GM12878 (cell line): ENCODE data around the gene TRIOBP. TPM values are rescaled to one million over a fixed set of nuclear protein-coding genes. Genes with fewer than 3 reads are reported as not detected.
A peak's percentile ranks its signal among the peaks of the same experiment; 100 is the strongest.

Experiments used
- ATAC-seq: fragments of 200-7000 bp; cut with Tn5 transposase; 3 replicates; pipeline ENCODE4 v1.9.1; 2020; ENCODE audit warnings: mild to moderate bottlenecking, moderate library complexity
- BruUV-seq: library from RNA; stranded (reverse); fragments of 400-500 nt; replicated peaks from 2 replicates; lab custom pipeline; 2021; lab: Mats Ljungman, UMichigan
- CTCF ChIA-PET: fragments of 300-600 bp; sonication (Branson Sonifier 250); formaldehyde crosslinking; extraction: SDS; loops from one replicate; lab custom pipeline; 2021; ENCODE audit warnings: inconsistent platforms; lab: Yijun Ruan, JAX
- POLR2A ChIA-PET: fragments of 350-600 bp; formaldehyde crosslinking; extraction: SDS; loops from one replicate; lab custom pipeline; 2021; ENCODE audit warnings: inconsistent platforms; lab: Charles Lee
- RAD21 ChIA-PET: fragments of 300-600 bp; sonication (Branson Sonifier 250); formaldehyde crosslinking; loops from one replicate; lab custom pipeline; 2023; ENCODE audit warnings: antibody characterized with exemption; ENCODE audit not compliant: unreplicated experiment; lab: Charles Lee
- SMC1A ChIA-PET: fragments of 300-600 bp; sonication (Branson Sonifier 250); formaldehyde crosslinking; loops from one replicate; lab custom pipeline; 2023; ENCODE audit not compliant: unreplicated experiment, uncharacterized antibody; lab: Charles Lee
- DNase-seq: peaks from one replicate; pipeline ENCODE4 v3.0.0-alpha.2; 2011; ENCODE audit warnings: low read depth, low spot score
- FAIRE-seq: peaks from 3 replicates; lab custom pipeline; 2011; peaks lifted over from hg19 to GRCh38; lab: Jason Lieb, UNC
- H2AFZ ChIP-seq: 2 replicates; pipeline ENCODE4 v1.6.0; 2011; ENCODE audit warnings: low read depth, low read length, control low read depth; ENCODE audit not compliant: control insufficient read depth
- H3K27ac ChIP-seq: 2 replicates; pipeline ENCODE4 v1.5.1; 2011; ENCODE audit warnings: control low read depth; ENCODE audit not compliant: control insufficient read depth, insufficient read depth
- H3K27me3 ChIP-seq, 2 experiments: replicated peaks in 1 of 2; 2 replicates each; pipeline versions ENCODE4 v1.6.0 to v1.6.1; 2011; ENCODE audit warnings: low read length in 1 of 2; ENCODE audit not compliant: control insufficient read depth in 2 of 2, insufficient read depth in 2 of 2
- H3K36me3 ChIP-seq, 2 experiments: 2 replicates each; pipeline ENCODE4 v1.5.1; 2011; ENCODE audit warnings: low read length in 1 of 2; ENCODE audit not compliant: control insufficient read depth in 2 of 2, insufficient read depth in 2 of 2
- H3K4me1 ChIP-seq: 2 replicates; pipeline ENCODE4 v1.6.1; 2011; ENCODE audit warnings: mild to moderate bottlenecking, low read length, moderate library complexity, mixed read lengths; ENCODE audit not compliant: control insufficient read depth, insufficient read depth
- H3K4me2 ChIP-seq: 2 replicates; pipeline ENCODE4 v1.6.0; 2011; ENCODE audit warnings: control low read depth; ENCODE audit not compliant: control insufficient read depth, insufficient read depth
- H3K4me3 ChIP-seq: fragments of 200-600 bp; sonication (generic); 2 replicates; pipeline ENCODE4 v1.5.1; 2016
- H3K79me2 ChIP-seq: 2 replicates; pipeline ENCODE4 v1.6.0; 2011; ENCODE audit warnings: low read length; ENCODE audit not compliant: control insufficient read depth, insufficient read depth
- H3K9ac ChIP-seq: 2 replicates; pipeline ENCODE4 v1.8.0; 2011; ENCODE audit warnings: low read length, control low read depth, mixed read lengths; ENCODE audit not compliant: control insufficient read depth, insufficient read depth
- H3K9me3 ChIP-seq: replicated peaks from 3 replicates; pipeline ENCODE4 v1.5.1; 2011; ENCODE audit warnings: mild to moderate bottlenecking, low read length; ENCODE audit not compliant: control insufficient read depth, insufficient read depth
- H4K20me1 ChIP-seq: 2 replicates; pipeline ENCODE4 v1.6.0; 2011; ENCODE audit not compliant: control insufficient read depth, insufficient read depth
- E4F1 ChIP-seq: fragments of 450-650 bp; IDR thresholded peaks from 2 replicates; pipeline ENCODE4 v1.6.1; 2018; ENCODE audit warnings: borderline replicate concordance, mild to moderate bottlenecking; ENCODE audit not compliant: partially characterized antibody
- NR2F1 ChIP-seq: fragments of 450-650 bp; conservative IDR thresholded peaks from 2 replicates; pipeline ENCODE4 v1.6.1; 2017; ENCODE audit warnings: mild to moderate bottlenecking
- RFX5 ChIP-seq: IDR thresholded peaks from 2 replicates; pipeline ENCODE4 v1.6.1; 2011; ENCODE audit warnings: low read depth, low read length, improper control_type of control experiment
- YBX1 ChIP-seq: fragments of 450-650 bp; IDR thresholded peaks from 2 replicates; pipeline ENCODE4 v1.6.1; 2016; ENCODE audit warnings: antibody characterized with exemption
- ZNF217 ChIP-seq: fragments of 450-650 bp; IDR thresholded peaks from 2 replicates; pipeline ENCODE4 v1.6.1; 2017; ENCODE audit warnings: antibody characterized with exemption, mild to moderate bottlenecking
- WGBS: methylation state at CpG from one replicate; pipeline ENCODE4 v1.1.6; 2016; ENCODE audit warnings: low lambda C conversion rate; ENCODE audit not compliant: insufficient replicate concordance, insufficient coverage; ENCODE audit errors: missing lambda C conversion rate; 5-methylcytosine and 5-hydroxymethylcytosine counted together
- in situ Hi-C: fragments of 300-500 bp; cut with MboI; formaldehyde crosslinking; loops from 9 replicates; pipeline ENCODE4 v1.14.3; 2018; ENCODE audit warnings: mixed read lengths
- intact Hi-C: fragments of 100-400 bp; cut with micrococcal nuclease; formaldehyde crosslinking; loops from one replicate; pipeline ENCODE4 v1.14.2; 2022; ENCODE audit not compliant: unreplicated experiment
- polyA plus RNA-seq, 11 experiments: library from polyadenylated mRNA; depleted of rRNA in 4 of 11; unstranded in 6 of 11; stranded (reverse) in 5 of 11; fragments of >200 nt; fragmentation: Nextera tagmentation in 4 of 11; fragmentation: Illumina TruSeq in 1 of 11; extraction: Ambion mirVana in 4 of 11; extraction: Trizol in 1 of 11; gene quantifications; 1 replicate in 1 of 11; 2 replicates in 10 of 11; pipeline versions ENCODE4 v1.2.1 to v1.2.3, GENCODE V29; 2011 to 2016; ENCODE audit warnings: inconsistent platforms in 2 of 11, missing spikeins in 2 of 11, low read depth in 1 of 11
- total RNA-seq, 4 experiments: library from RNA; depleted of rRNA in 3 of 4; stranded (reverse); fragments of >200 nt in 3 of 4; fragmentation: Illumina TruSeq in 1 of 4; extraction: Trizol in 1 of 4; gene quantifications; 2 replicates each; pipeline versions ENCODE4 v1.2.1 to v1.2.3, GENCODE V29; 2013 to 2021
- TF ChIP-seq, protein P1 (sequence below): fragments of 450-650 bp; IDR thresholded peaks from 2 replicates; pipeline ENCODE4 v1.6.1; 2016; ENCODE audit warnings: mild to moderate bottlenecking

The TRIOBP gene
- total and polyA plus RNA-seq, 10 of the 15 experiments (the other 5 are each of a cell fraction or from before 2014, with no cell fraction given) = 0.21 to 23.6 (median 11.9) TPM

- ATAC-seq (no peak), FAIRE-seq (no peak), DNase-seq (no peak)
- Histone ChIP-seq H3K79me2 (no peaks in the 10 kb centered on the region), H3K4me3 (no peak overlapping the region), H3K9ac (no peak overlapping the region), H3K4me2 (0 out of 2 replicates have a peak overlapping the region, but pooled peaks have one; percentile 92), H3K36me3 (no peaks in the 10 kb centered on the region), H3K4me1 (peaks cover 5% of the 10 kb centered on the region), H3K27me3 (peaks cover 12 to 34% of the 10 kb centered on the region in 2 experiments), H3K27ac (no peak overlapping the region), H3K9me3 (no peaks in the 10 kb centered on the region; the same call in 2 of the 3 replicates), H2AFZ (no peak overlapping the region), H4K20me1 (no peaks in the 10 kb centered on the region)
- SMC1A ChIA-PET = no interaction called here
- intact Hi-C loops (no loop called here), in situ Hi-C loops (no loop called here)
- TF ChIP-seq NR2F1 = peak; percentile 63; the same call in 1 of the 2 replicates
- no peak for TF ChIP-seq E4F1
- BruUV-seq = no TSS peak
- WGBS = 21% methylated on average over 16 of the region's 16 CpGs
- POLR2A ChIA-PET = no interaction called here
- CTCF ChIA-PET = no interaction called here
- RAD21 ChIA-PET = no interaction called here
These were observed 106.4 kb downstream of the TRIOBP start for GRCh38 chr22:37803195-37803638.

DNA sequence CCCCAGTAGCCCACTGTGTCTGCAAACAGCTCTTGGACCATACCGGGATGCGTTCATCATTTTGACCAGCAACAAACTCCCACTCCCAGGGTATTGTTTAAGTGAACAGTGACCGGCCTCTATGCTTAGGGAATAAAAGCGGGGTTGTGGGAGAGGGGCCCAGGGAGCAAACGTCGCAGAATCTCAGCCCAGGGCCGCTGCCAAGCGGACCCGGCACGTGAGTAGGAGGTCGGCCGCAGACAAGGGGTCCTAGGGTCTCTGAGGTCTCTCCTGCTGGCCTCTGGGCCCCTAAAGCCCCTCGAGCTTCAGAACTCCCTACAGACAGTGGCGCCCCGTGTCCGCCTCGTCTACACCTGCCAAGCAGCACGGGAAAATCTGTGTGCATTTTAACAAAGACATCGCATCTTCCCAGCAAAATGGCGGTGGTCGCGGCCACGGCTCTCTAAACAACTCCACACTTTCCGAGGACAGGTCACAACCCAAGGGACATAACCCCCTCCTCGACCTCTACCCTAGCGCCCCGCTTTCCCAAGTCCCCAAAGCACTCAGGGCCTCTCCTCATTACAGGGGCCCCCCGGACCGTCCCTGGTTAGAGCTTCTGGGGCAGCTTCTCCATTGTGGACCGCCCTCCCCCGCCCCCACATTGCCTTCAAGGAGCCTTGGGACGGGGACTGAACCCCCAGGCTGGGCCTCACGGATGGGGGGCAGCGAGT lies 106.9 kb downstream of the TRIOBP start:
- peaks cover 7% of the 10 kb centered on the region for H3K4me1 ChIP-seq
- FAIRE-seq = no peak
- peaks cover 12 to 34% of the 10 kb centered on the region in 2 experiments for H3K27me3 ChIP-seq
- no peak overlapping the region for H3K9ac ChIP-seq
- intact Hi-C loops (no loop called here), in situ Hi-C loops (no loop called here)
- no peak for ATAC-seq
- 58% methylated on average over 34 of the region's 34 CpGs for whole genome bisulfite sequencing
- RAD21 ChIA-PET = no interaction called here
- H3K79me2 ChIP-seq = no peaks in the 10 kb centered on the region
- no peak overlapping the region for H3K4me2 ChIP-seq
- H3K4me3 ChIP-seq = no peak overlapping the region
- no peak overlapping the region for H2AFZ ChIP-seq
- TF ChIP-seq, protein P1, sequence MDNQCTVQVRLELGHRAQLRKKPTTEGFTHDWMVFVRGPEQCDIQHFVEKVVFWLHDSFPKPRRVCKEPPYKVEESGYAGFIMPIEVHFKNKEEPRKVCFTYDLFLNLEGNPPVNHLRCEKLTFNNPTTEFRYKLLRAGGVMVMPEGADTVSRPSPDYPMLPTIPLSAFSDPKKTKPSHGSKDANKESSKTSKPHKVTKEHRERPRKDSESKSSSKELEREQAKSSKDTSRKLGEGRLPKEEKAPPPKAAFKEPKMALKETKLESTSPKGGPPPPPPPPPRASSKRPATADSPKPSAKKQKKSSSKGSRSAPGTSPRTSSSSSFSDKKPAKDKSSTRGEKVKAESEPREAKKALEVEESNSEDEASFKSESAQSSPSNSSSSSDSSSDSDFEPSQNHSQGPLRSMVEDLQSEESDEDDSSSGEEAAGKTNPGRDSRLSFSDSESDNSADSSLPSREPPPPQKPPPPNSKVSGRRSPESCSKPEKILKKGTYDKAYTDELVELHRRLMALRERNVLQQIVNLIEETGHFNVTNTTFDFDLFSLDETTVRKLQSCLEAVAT = no peak
- TF ChIP-seq YBX1 = no peak
- no peak for TF ChIP-seq RFX5
- TF ChIP-seq ZNF217 = no peak
- H3K27ac ChIP-seq = no peak overlapping the region
- no peaks in the 10 kb centered on the region; the same call in 2 of the 3 replicates for H3K9me3 ChIP-seq
- no peaks in the 10 kb centered on the region for H4K20me1 ChIP-seq
- BruUV-seq = no TSS peak
- POLR2A ChIA-PET = no interaction called here
- SMC1A ChIA-PET = no interaction called here
- no peaks in the 10 kb centered on the region for H3K36me3 ChIP-seq
- CTCF ChIA-PET = no interaction called here
- DNase-seq = no peak
